HEK293T (cell line): ENCODE measurements around the gene STK38L.

Source experiments
- CTCF ChIA-PET: fragments of 350-600 bp; formaldehyde crosslinking; extraction: SDS; loops from one replicate; lab custom pipeline; 2021; ENCODE audit warnings: antibody characterized with exemption, inconsistent platforms; lab: Yijun Ruan, JAX
- POLR2A ChIA-PET: fragments of 350-600 bp; formaldehyde crosslinking; extraction: SDS; loops from one replicate; lab custom pipeline; 2020; ENCODE audit warnings: antibody characterized with exemption, inconsistent platforms; lab: Yijun Ruan, JAX
- DNase-seq: peaks from one replicate; pipeline ENCODE4 v3.0.0; 2012; ENCODE audit warnings: mixed read lengths; ENCODE audit errors: extremely low spot score
- ARNT ChIP-seq: fragments of 450-650 bp; IDR thresholded peaks from 2 replicates; pipeline ENCODE4 v1.6.1; 2017; ENCODE audit warnings: mild to moderate bottlenecking
- BHLHE40 ChIP-seq: fragments of 450-650 bp; IDR thresholded peaks from 2 replicates; pipeline ENCODE4 v1.6.1; 2016; ENCODE audit warnings: mild to moderate bottlenecking, moderate library complexity, borderline replicate concordance
- CTBP1 ChIP-seq: fragments of 450-650 bp; IDR thresholded peaks from 2 replicates; pipeline ENCODE4 v1.6.1; 2016; ENCODE audit warnings: borderline replicate concordance
- ELF4 ChIP-seq: fragments of 450-650 bp; IDR thresholded peaks from 2 replicates; pipeline ENCODE4 v1.6.1; 2017; ENCODE audit warnings: antibody characterized with exemption
- FOXK2 ChIP-seq: fragments of 450-650 bp; IDR thresholded peaks from 2 replicates; pipeline ENCODE4 v1.6.1; 2016; ENCODE audit warnings: mild to moderate bottlenecking
- FOXM1 ChIP-seq: fragments of 450-650 bp; IDR thresholded peaks from 2 replicates; pipeline ENCODE4 v1.6.1; 2017; ENCODE audit warnings: mild to moderate bottlenecking, borderline replicate concordance
- HDGF ChIP-seq: fragments of 450-650 bp; IDR thresholded peaks from 2 replicates; pipeline ENCODE4 v1.6.1; 2017; ENCODE audit warnings: antibody characterized with exemption, borderline replicate concordance
- L3MBTL2 ChIP-seq: fragments of 450-650 bp; conservative IDR thresholded peaks from 2 replicates; pipeline ENCODE4 v1.6.1; 2016; ENCODE audit warnings: mild to moderate bottlenecking
- LEF1 ChIP-seq: fragments of 450-650 bp; IDR thresholded peaks from 2 replicates; pipeline ENCODE4 v1.6.1; 2017; ENCODE audit warnings: mild to moderate bottlenecking, borderline replicate concordance
- NFRKB ChIP-seq: fragments of 450-650 bp; IDR thresholded peaks from 2 replicates; pipeline ENCODE4 v1.6.1; 2016; ENCODE audit warnings: mild to moderate bottlenecking, moderate library complexity
- PKNOX1 ChIP-seq: fragments of 450-650 bp; IDR thresholded peaks from 2 replicates; pipeline ENCODE4 v1.6.1; 2016
- SP1 ChIP-seq: fragments of 450-650 bp; IDR thresholded peaks from 2 replicates; pipeline ENCODE4 v1.6.1; 2017
- TARDBP ChIP-seq: fragments of 450-650 bp; IDR thresholded peaks from 2 replicates; pipeline ENCODE4 v1.6.1; 2016
- ZNF384 ChIP-seq: fragments of 450-650 bp; IDR thresholded peaks from 2 replicates; pipeline ENCODE4 v1.6.1; 2016

Gene STK38L

GRCh38 chr12:27332407-27332713, 88.3 kb downstream of the STK38L start:
- TF ChIP-seq PKNOX1 = no peak
- peak; percentile 15 for DNase-seq
- ChIA-PET CTCF (no interaction called here), POLR2A (interaction anchor here (0.8 to 1.8 kb wide), 5 partner anchors 9 to 378 kb away, joined by 3 to 5 read pairs (median 4); partner anchors contain the start of gene MRPS35)

GRCh38 chr12:27332714-27333402, 88.8 kb downstream of the STK38L start, which contains the start of gene BMAL2:
BMAL2 (plus strand) TSS chr12:27332836; CDS start chr12:27333073, 237 bp downstream.
- peak; percentile 84 for DNase-seq
- TF ChIP-seq CTBP1 = no peak
- no peak for TF ChIP-seq HDGF
- no peak for TF ChIP-seq ZNF384
- no peak for TF ChIP-seq ARNT
- no peak for TF ChIP-seq BHLHE40
- TF ChIP-seq FOXM1 = no peak
- TF ChIP-seq TARDBP = no peak
- TF ChIP-seq SP1 = no peak
- no peak for TF ChIP-seq FOXK2
- TF ChIP-seq ELF4 = no peak
- CTCF ChIA-PET = no interaction called here
- POLR2A ChIA-PET = interaction anchor here (0.8 to 1.8 kb wide), 6 partner anchors 9 to 377 kb away, joined by 3 to 5 read pairs (median 4); partner anchors contain the start of gene MRPS35

GRCh38 chr12:27333403-27334009, 89.4 kb downstream of the STK38L start:
- ChIA-PET POLR2A (interaction anchor here (0.8 to 1.8 kb wide), 7 partner anchors 8 to 48 kb away, joined by 3 to 5 read pairs (median 3); no protein-coding TSS in a partner anchor), CTCF (no interaction called here)
- TF ChIP-seq NFRKB (no peak), L3MBTL2 (peak; percentile 50)
- DNase-seq = peak; percentile 48

GRCh38 chr12:27334042-27334720, 90.1 kb downstream of the STK38L start:
- ChIA-PET CTCF (no interaction called here), POLR2A (interaction anchor here (0.8 to 1.8 kb wide), 4 partner anchors 9 to 47 kb away, joined by 3 to 4 read pairs (median 3); no protein-coding TSS in a partner anchor)
- TF ChIP-seq L3MBTL2 = no peak
- no peak for TF ChIP-seq SP1
- TF ChIP-seq BHLHE40 = no peak
- no peak for TF ChIP-seq ZNF384
- no peak for TF ChIP-seq PKNOX1
- no peak for TF ChIP-seq TARDBP
- no peak for DNase-seq

- POLR2A ChIA-PET = interaction anchor here (1.1 kb wide), 1 partner anchor 9 kb away, joined by 3 read pairs; no protein-coding TSS in a partner anchor
- CTCF ChIA-PET = no interaction called here
- no peak for DNase-seq
- TF ChIP-seq FOXM1 (no peak), SP1 (no peak), ARNT (no peak), BHLHE40 (no peak), LEF1 (no peak)
These were observed 90.6 kb downstream of the STK38L start for GRCh38 chr12:27334721-27335082.

GRCh38 chr12:27335364-27336281, 91.5 kb downstream of the STK38L start:
- CTCF ChIA-PET = interaction anchor here (0.6 kb wide), 1 partner anchor 68 kb away, joined by 3 read pairs; no protein-coding TSS in a partner anchor
- TF ChIP-seq BHLHE40 (no peak), PKNOX1 (no peak), NFRKB (no peak), SP1 (no peak)

More at GRCh38 chr12:27335364-27336281, 91.5 kb downstream of the STK38L start:
- POLR2A ChIA-PET = no interaction called here
- DNase-seq = no peak
